ENCODE data around the gene AURKAIP1. TPM values are rescaled to one million over a fixed set of nuclear protein-coding genes. Genes with fewer than 3 reads are reported as not detected.
A peak's percentile ranks its signal among the peaks of the same experiment; 100 is the strongest.

The AURKAIP1 gene
- total and polyA plus RNA-seq, 8 donors: 36.9 to 127 (median 56.6) TPM

GRCh38 chr1:1335283-1335682 is 39.7 kb downstream of the AURKAIP1 start:
- no peaks in the 10 kb centered on the region for H3K27me3 ChIP-seq
- H3K36me3 ChIP-seq: peaks cover 0 to 51% of the 10 kb centered on the region in 2 donors
- no peak overlapping the region for H3K27ac ChIP-seq
- intact Hi-C loops (cut with DNase I): no loop called here
- H3K4me1 ChIP-seq: peaks cover 0 to 9% of the 10 kb centered on the region in 2 donors
- no peak overlapping the region for H3K4me3 ChIP-seq
- no peak for TF ChIP-seq CTCF (IDR thresholded peaks at IDR 0.05)
- DNase-seq (no peak), ATAC-seq (no peak)
- no peaks in the 10 kb centered on the region for H3K9me3 ChIP-seq

GRCh38 chr1:1334835-1335234 is 40.2 kb downstream of the AURKAIP1 start:
- DNase-seq (no peak), ATAC-seq (no peak)
- H3K27ac ChIP-seq: no peak overlapping the region
- no peaks in the 10 kb centered on the region for H3K27me3 ChIP-seq
- peaks cover 0 to 47% of the 10 kb centered on the region in 2 donors for H3K36me3 ChIP-seq
- peaks cover 0 to 9% of the 10 kb centered on the region in 2 donors for H3K4me1 ChIP-seq
- no peaks in the 10 kb centered on the region for H3K9me3 ChIP-seq
- intact Hi-C loops (cut with DNase I): no loop called here
- TF ChIP-seq CTCF (IDR thresholded peaks at IDR 0.05): no peak
- no peak overlapping the region for H3K4me3 ChIP-seq

GRCh38 chr1:1333551-1334241 is 41.3 kb downstream of the AURKAIP1 start:
- no peak for ATAC-seq
- no peak overlapping the region for H3K4me3 ChIP-seq
- H3K27me3 ChIP-seq: no peaks in the 10 kb centered on the region
- DNase-seq: no peak
- no peaks in the 10 kb centered on the region for H3K9me3 ChIP-seq
- H3K4me1 ChIP-seq: peaks cover 0 to 9% of the 10 kb centered on the region in 2 donors
- TF ChIP-seq CTCF (IDR thresholded peaks at IDR 0.05): no peak
- H3K36me3 ChIP-seq: peaks cover 0 to 40% of the 10 kb centered on the region in 2 donors
- intact Hi-C loops (cut with DNase I): no loop called here
- no peak overlapping the region for H3K27ac ChIP-seq

GRCh38 chr1:1332774-1333480 is 42.1 kb downstream of the AURKAIP1 start:
- ATAC-seq (peak; percentile 45), DNase-seq (no peak)
- no peak for TF ChIP-seq CTCF (IDR thresholded peaks at IDR 0.05)
- intact Hi-C loops (cut with DNase I): no loop called here
- H3K36me3 ChIP-seq: peaks cover 0 to 40% of the 10 kb centered on the region in 2 donors
- H3K4me3 ChIP-seq: no peak overlapping the region
- no peaks in the 10 kb centered on the region for H3K9me3 ChIP-seq
- no peak overlapping the region for H3K27ac ChIP-seq
- H3K4me1 ChIP-seq: peaks cover 0 to 9% of the 10 kb centered on the region in 2 donors
- H3K27me3 ChIP-seq: no peaks in the 10 kb centered on the region

GRCh38 chr1:1332031-1332755 is 42.8 kb downstream of the AURKAIP1 start:
- DNase-seq (no peak), ATAC-seq (no peak)
- peaks cover 0 to 9% of the 10 kb centered on the region in 2 donors for H3K4me1 ChIP-seq
- no peak overlapping the region for H3K27ac ChIP-seq
- intact Hi-C loops (cut with DNase I): no loop called here
- no peaks in the 10 kb centered on the region for H3K27me3 ChIP-seq
- H3K4me3 ChIP-seq: no peak overlapping the region
- H3K9me3 ChIP-seq: no peaks in the 10 kb centered on the region
- peaks cover 0 to 41% of the 10 kb centered on the region in 2 donors for H3K36me3 ChIP-seq
- no peak for TF ChIP-seq CTCF (IDR thresholded peaks at IDR 0.05)

All from left lung (tissue), 10 donors.